GM23338 (cell line): ENCODE results near the gene TBX19. TPM values are rescaled to one million over a fixed set of nuclear protein-coding genes. Genes with fewer than 3 reads are reported as not detected.

ENCODE experiments used
- ATAC-seq: fragments of 200-7000 bp; cut with Tn5 transposase; 3 replicates; pipeline ENCODE4 v1.9.1; 2020
- DNase-seq: peaks from one replicate; pipeline ENCODE4 v3.0.0-alpha.2; 2015; ENCODE audit warnings: low spot score
- H2AFZ ChIP-seq: fragments of 200-600 bp; sonication (generic); 2 replicates; pipeline ENCODE4 v1.8.0; 2016; ENCODE audit warnings: antibody characterized with exemption, mild to moderate bottlenecking, moderate library complexity
- H3F3A ChIP-seq: fragments of 200-600 bp; sonication (generic); replicated peaks from 2 replicates; pipeline ENCODE4 v1.8.0; 2017; ENCODE audit warnings: antibody characterized with exemption, mixed run types, low read depth
- H3K27ac ChIP-seq: fragments of 200-600 bp; sonication (generic); 2 replicates; pipeline ENCODE4 v1.6.1; 2016; ENCODE audit warnings: low read depth
- H3K27me3 ChIP-seq: fragments of 200-600 bp; sonication (generic); 2 replicates; pipeline ENCODE4 v1.8.0; 2016; ENCODE audit warnings: mild to moderate bottlenecking, mixed run types, moderate library complexity; ENCODE audit not compliant: insufficient read depth
- H3K36me3 ChIP-seq: fragments of 200-600 bp; sonication (generic); 2 replicates; pipeline ENCODE4 v1.8.0; 2016; ENCODE audit warnings: mild to moderate bottlenecking; ENCODE audit not compliant: insufficient read depth
- H3K4me1 ChIP-seq: fragments of 200-600 bp; sonication (generic); 2 replicates; pipeline ENCODE4 v1.8.0; 2016; ENCODE audit warnings: mild to moderate bottlenecking, moderate library complexity; ENCODE audit not compliant: insufficient read depth
- H3K4me2 ChIP-seq: fragments of 200-600 bp; sonication (generic); 2 replicates; pipeline ENCODE4 v1.7.1; 2017; ENCODE audit warnings: mixed run types
- H3K4me3 ChIP-seq: fragments of 200-600 bp; sonication (generic); 2 replicates; pipeline ENCODE4 v1.6.1; 2016; ENCODE audit warnings: mixed run types
- H3K79me2 ChIP-seq: fragments of 200-600 bp; sonication (generic); replicated peaks from 2 replicates; pipeline ENCODE4 v1.8.0; 2017; ENCODE audit warnings: mild to moderate bottlenecking; ENCODE audit not compliant: insufficient read depth
- H3K9me2 ChIP-seq: fragments of 200-600 bp; sonication (generic); 2 replicates; pipeline ENCODE4 v1.8.0; 2017; ENCODE audit not compliant: insufficient read depth
- H4K20me1 ChIP-seq: fragments of 200-600 bp; sonication (generic); replicated peaks from 2 replicates; pipeline ENCODE4 v1.8.0; 2017; ENCODE audit warnings: mild to moderate bottlenecking; ENCODE audit not compliant: insufficient read depth
- H3K27ac Mint-ChIP-seq: 2 replicates; pipeline ENCODE4 v1.8.0; 2020; ENCODE audit warnings: inconsistent platforms, mild to moderate bottlenecking, moderate library complexity, mixed read lengths
- H3K27me3 Mint-ChIP-seq: 3 replicates; pipeline ENCODE4 v1.8.0; 2022; ENCODE audit warnings: low read depth, mild to moderate bottlenecking, moderate library complexity, mixed read lengths, inconsistent platforms; ENCODE audit not compliant: insufficient read depth, poor library complexity
- H3K36me3 Mint-ChIP-seq: 3 replicates; pipeline ENCODE4 v1.8.0; 2021; ENCODE audit warnings: low read depth, mild to moderate bottlenecking, inconsistent platforms, moderate library complexity, mixed read lengths
- H3K4me1 Mint-ChIP-seq: 3 replicates; pipeline ENCODE4 v1.8.0; 2020; ENCODE audit warnings: mild to moderate bottlenecking, inconsistent platforms, mixed read lengths
- H3K4me3 Mint-ChIP-seq: 3 replicates; pipeline ENCODE4 v1.8.0; 2021; ENCODE audit warnings: moderate library complexity, mild to moderate bottlenecking, inconsistent platforms, mixed read lengths
- H3K9me3 Mint-ChIP-seq: 3 replicates; pipeline ENCODE4 v1.8.0; 2020; ENCODE audit warnings: moderate library complexity, mild to moderate bottlenecking, inconsistent platforms, mixed read lengths
- EZH2phosphoT487 ChIP-seq: fragments of 200-600 bp; sonication (generic); IDR thresholded peaks from one replicate; pipeline ENCODE4 v1.8.1; 2018; ENCODE audit warnings: antibody characterized with exemption; ENCODE audit not compliant: unreplicated experiment
- JUNB ChIP-seq: IDR thresholded peaks from one replicate; pipeline ENCODE4 v1.6.1; 2016; ENCODE audit warnings: antibody characterized with exemption; ENCODE audit not compliant: unreplicated experiment
- NANOG ChIP-seq: IDR thresholded peaks from 2 replicates; pipeline ENCODE4 v1.6.1; 2016; ENCODE audit warnings: antibody characterized with exemption, borderline replicate concordance
- STAT1 ChIP-seq: IDR thresholded peaks from one replicate; pipeline ENCODE4 v1.6.1; 2016; ENCODE audit warnings: antibody characterized with exemption; ENCODE audit not compliant: unreplicated experiment
- ZNF114 ChIP-seq: fragments of 250-450 bp; sonication (Bioruptor Pico); IDR thresholded peaks from 2 replicates; pipeline ENCODE4 v1.5.0; 2020; ENCODE audit warnings: mild to moderate bottlenecking, moderate library complexity
- ZNF331 ChIP-seq: fragments of 250-450 bp; sonication (Bioruptor Pico); IDR thresholded peaks from 2 replicates; pipeline ENCODE4 v1.5.0; 2020; ENCODE audit warnings: low read depth, mild to moderate bottlenecking, moderate library complexity
- ZNF462 ChIP-seq: fragments of 250-450 bp; sonication (Bioruptor Pico); IDR thresholded peaks from 2 replicates; pipeline ENCODE4 v1.5.0; 2020; ENCODE audit warnings: mild to moderate bottlenecking, moderate library complexity
- polyA plus RNA-seq: library from polyadenylated mRNA; unstranded; fragments of >200 nt; fragmentation: Nextera tagmentation; extraction: Ambion mirVana; gene quantifications from 2 replicates; pipeline ENCODE4 v1.2.1, GENCODE V29; 2016
- total RNA-seq: library from RNA; depleted of rRNA; stranded (reverse); fragments of >200 nt; shearing (Covaris generic); gene quantifications from 2 replicates; pipeline ENCODE4 v1.2.3, GENCODE V29; 2014
- TF ChIP-seq, protein P1 (sequence below): IDR thresholded peaks from 2 replicates; pipeline ENCODE4 v1.6.1; 2016; ENCODE audit warnings: antibody characterized with exemption

The TBX19 gene
- total and polyA plus RNA-seq, 2 experiments from 2014 or later: 0.76 to 1.1 TPM

GRCh38 chr1:168320149-168320548 is 39.5 kb downstream of the TBX19 start:
- Histone ChIP-seq H3F3A (no peaks in the 10 kb centered on the region), H3K27me3 (no peaks in the 10 kb centered on the region), H3K27ac (no peak overlapping the region), H2AFZ (0 out of 2 replicates have a peak overlapping the region, but pooled peaks have one; percentile 19), H3K4me3 (no peak overlapping the region), H3K4me2 (no peak overlapping the region), H3K9me2 (peaks cover 18% of the 10 kb centered on the region; the same call in 1 of the 2 replicates), H3K79me2 (no peaks in the 10 kb centered on the region), H4K20me1 (no peaks in the 10 kb centered on the region), H3K36me3 (no peaks in the 10 kb centered on the region), H3K4me1 (peaks cover 17% of the 10 kb centered on the region; the same call in 1 of the 2 replicates)
- peaks cover 5% of the 10 kb centered on the region; the same call in 1 of the 3 replicates for H3K36me3 Mint-ChIP-seq
- H3K4me1 Mint-ChIP-seq: peaks cover 16% of the 10 kb centered on the region
- no peak overlapping the region for H3K27ac Mint-ChIP-seq
- no peak for TF ChIP-seq ZNF114 (CRISPR knock-in tag)
- ATAC-seq (no peak), DNase-seq (no peak)
- no peak overlapping the region for H3K4me3 Mint-ChIP-seq
- H3K9me3 Mint-ChIP-seq: peaks cover 3% of the 10 kb centered on the region; the same call in 2 of the 3 replicates
- no peaks in the 10 kb centered on the region for H3K27me3 Mint-ChIP-seq

DNA sequence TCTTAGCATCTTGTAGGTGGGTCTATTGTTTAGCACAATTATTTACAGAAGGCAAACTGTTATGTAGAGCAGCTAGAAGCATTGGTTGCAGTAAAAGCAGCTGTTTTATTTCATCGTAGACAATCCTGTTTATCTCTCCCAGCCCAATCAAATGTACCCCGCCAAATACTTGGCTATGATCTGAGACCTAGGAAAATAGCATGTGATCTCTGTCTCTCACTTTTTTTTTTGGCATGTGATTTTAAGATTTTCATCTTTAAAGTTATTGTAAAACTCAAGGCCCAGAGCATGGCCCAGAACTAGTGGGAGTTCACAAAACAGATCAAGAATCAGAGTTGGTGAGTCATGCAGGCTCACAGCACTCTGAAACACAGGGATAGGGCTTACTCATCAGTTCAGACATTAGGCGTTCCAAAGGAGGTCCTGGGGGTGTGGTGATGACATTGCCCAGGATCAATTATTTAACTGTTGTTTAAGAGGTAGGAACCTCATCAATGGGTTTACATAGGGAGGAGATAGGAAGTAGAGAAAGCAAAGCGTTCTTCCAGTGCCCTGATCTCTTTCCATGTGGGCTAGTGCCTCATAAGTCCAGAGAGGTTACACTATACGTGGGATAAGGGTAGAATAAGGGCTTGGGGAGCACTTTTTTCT is 40.2 kb downstream of the TBX19 start:
- Mint-ChIP-seq H3K27me3 (no peaks in the 10 kb centered on the region), H3K4me3 (no peak overlapping the region), H3K36me3 (peaks cover 6% of the 10 kb centered on the region; the same call in 1 of the 3 replicates), H3K9me3 (peaks cover 6% of the 10 kb centered on the region; the same call in 2 of the 3 replicates), H3K27ac (no peak overlapping the region), H3K4me1 (peaks cover 16% of the 10 kb centered on the region)
- H3K4me3 ChIP-seq: no peak overlapping the region
- no peak overlapping the region for H3K27ac ChIP-seq
- H3F3A ChIP-seq: no peaks in the 10 kb centered on the region
- H3K36me3 ChIP-seq: no peaks in the 10 kb centered on the region
- TF ChIP-seq NANOG: no peak
- no peak for TF ChIP-seq STAT1
- no peak for TF ChIP-seq ZNF114 (CRISPR knock-in tag)
- no peak for TF ChIP-seq ZNF331 (CRISPR knock-in tag)
- no peak for TF ChIP-seq EZH2phosphoT487
- TF ChIP-seq ZNF462: no peak
- no peak for TF ChIP-seq JUNB
- TF ChIP-seq, protein P1, sequence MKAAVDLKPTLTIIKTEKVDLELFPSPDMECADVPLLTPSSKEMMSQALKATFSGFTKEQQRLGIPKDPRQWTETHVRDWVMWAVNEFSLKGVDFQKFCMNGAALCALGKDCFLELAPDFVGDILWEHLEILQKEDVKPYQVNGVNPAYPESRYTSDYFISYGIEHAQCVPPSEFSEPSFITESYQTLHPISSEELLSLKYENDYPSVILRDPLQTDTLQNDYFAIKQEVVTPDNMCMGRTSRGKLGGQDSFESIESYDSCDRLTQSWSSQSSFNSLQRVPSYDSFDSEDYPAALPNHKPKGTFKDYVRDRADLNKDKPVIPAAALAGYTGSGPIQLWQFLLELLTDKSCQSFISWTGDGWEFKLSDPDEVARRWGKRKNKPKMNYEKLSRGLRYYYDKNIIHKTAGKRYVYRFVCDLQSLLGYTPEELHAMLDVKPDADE: no peak
- H3K27me3 ChIP-seq: no peaks in the 10 kb centered on the region
- DNase-seq (no peak), ATAC-seq (peak; percentile 31; the same call in 1 of the 3 replicates)
- H3K4me2 ChIP-seq: no peak overlapping the region
- peaks cover 17% of the 10 kb centered on the region; the same call in 1 of the 2 replicates for H3K4me1 ChIP-seq
- peaks cover 14% of the 10 kb centered on the region; the same call in 1 of the 2 replicates for H3K9me2 ChIP-seq
- no peak overlapping the region for H2AFZ ChIP-seq
- H4K20me1 ChIP-seq: no peaks in the 10 kb centered on the region
- H3K79me2 ChIP-seq: no peaks in the 10 kb centered on the region
